Spleen (tissue), 11 donors: ENCODE data around the gene VEZT. TPM values are rescaled to one million over a fixed set of nuclear protein-coding genes. Genes with fewer than 3 reads are reported as not detected.

Experiments
- DNase-seq: peaks from one replicate; pipeline ENCODE4 v3.0.0-alpha.2; 2020
- H3K27ac ChIP-seq, 8 donors: fragments of 200-600 bp; sonication (generic) in 7 of 8; 1 replicate in 4 of 8; 2 replicates in 4 of 8; pipeline versions ENCODE4 v1.5.0 to v1.8.0; 2016 to 2021; ENCODE audit warnings: inconsistent platforms in 4 of 8, mild to moderate bottlenecking in 4 of 8, moderate library complexity in 1 of 8
- H3K27me3 ChIP-seq, 7 donors: fragments of 200-600 bp; sonication (generic) in 6 of 7; replicated peaks in 1 of 7; 1 replicate in 4 of 7; 2 replicates in 3 of 7; pipeline versions ENCODE4 v1.5.0 to v1.8.0; 2016 to 2021; ENCODE audit warnings: inconsistent platforms in 3 of 7, mild to moderate bottlenecking in 1 of 7
- H3K36me3 ChIP-seq, 6 donors: fragments of 200-600 bp; sonication (generic) in 5 of 6; 1 replicate in 4 of 6; 2 replicates in 2 of 6; pipeline versions ENCODE4 v1.5.0 to v1.8.0; 2016 to 2021; ENCODE audit warnings: inconsistent platforms in 2 of 6
- H3K4me1 ChIP-seq, 6 donors: fragments of 200-600 bp; sonication (generic) in 5 of 6; 1 replicate in 3 of 6; 2 replicates in 3 of 6; pipeline versions ENCODE4 v1.5.0 to v1.8.0; 2016 to 2021; ENCODE audit warnings: inconsistent platforms in 3 of 6
- H3K4me3 ChIP-seq, 8 donors: fragments of 200-600 bp; sonication (generic) in 7 of 8; 1 replicate in 4 of 8; 2 replicates in 4 of 8; pipeline versions ENCODE4 v1.5.0 to v1.8.0; 2016 to 2021; ENCODE audit warnings: inconsistent platforms in 4 of 8, mild to moderate bottlenecking in 4 of 8, moderate library complexity in 2 of 8
- H3K9me3 ChIP-seq, 8 donors: fragments of 200-600 bp; sonication (generic) in 7 of 8; 1 replicate in 4 of 8; 2 replicates in 4 of 8; pipeline versions ENCODE4 v1.5.0 to v1.8.0; 2016 to 2021; ENCODE audit warnings: inconsistent platforms in 4 of 8
- POLR2A ChIP-seq, 3 donors: fragments of 450-650 bp; IDR thresholded peaks; one replicate each; pipeline ENCODE4 v1.5.1; 2017; ENCODE audit warnings: antibody characterized with exemption in 3 of 3, mild to moderate bottlenecking in 1 of 3
- POLR2AphosphoS5 ChIP-seq, 3 donors: sonication (generic); formaldehyde crosslinking; IDR thresholded peaks; one replicate each; pipeline ENCODE4 v1.5.1; 2017; ENCODE audit warnings: antibody characterized with exemption in 3 of 3
- WGBS, 5 donors: extraction: QIAGEN DNeasy Blood & Tissue Kit in 3 of 5; methylation state at CpG; one replicate each; pipeline versions ENCODE4 v1.1.5 to v1.1.7; 2013 to 2018; 5-methylcytosine and 5-hydroxymethylcytosine counted together
- intact Hi-C: fragments of 100-400 bp; cut with DNase I; formaldehyde crosslinking; loops from one replicate; pipeline ENCODE4 v1.15.0; 2023; ENCODE audit warnings: low total_unique reads
- polyA plus RNA-seq, 3 donors: library from polyadenylated mRNA; stranded (reverse); fragments of 200-250 nt; gene quantifications; one replicate each; pipeline ENCODE4 v1.2.1, GENCODE V29; 2013
- total RNA-seq, 7 donors: library from RNA; depleted of rRNA in 3 of 7; stranded (reverse); fragments of >200 nt in 3 of 7; fragmentation: NEBNext Ultra II Directional in 4 of 7; extraction: Animal tissue kit (Norgen Biotek cat#: 25700) in 4 of 7; gene quantifications; one replicate each; pipeline versions ENCODE4 v1.1.0 to v1.2.1, GENCODE V29; 2016 to 2021
- TF ChIP-seq, protein P1 (sequence below), 11 experiments: fragments of 200-600 bp in 7 of 11; fragments of 450-650 bp in 4 of 11; sonication (generic) in 4 of 11; IDR thresholded peaks in 8 of 11; conservative IDR thresholded peaks in 3 of 11; 1 replicate in 7 of 11; 2 replicates in 4 of 11; pipeline versions ENCODE4 v1.4.0 to v1.8.0; 2016 to 2021; ENCODE audit warnings: antibody characterized with exemption in 11 of 11, inconsistent platforms in 4 of 11, mild to moderate bottlenecking in 1 of 11
- donor health status: healthy with polysubstance abuse.
- donor health status: DM: no; HTN: no; CAD: no; lungs with moderate emphysema.
- donor health status: DM: no; HTN: no; CAD: no.
- donor health status: Bipolar disorder and iron deficiency.
- donor health status: healthy.
- donor health status: DM: no; HTN: no; CAD: no.
- donor health status: DM: yes; HTN: yes; CAD: no.

VEZT gene
- total and polyA plus RNA-seq, 10 donors = 17.0 to 64.3 (median 44.8) TPM

DNA sequence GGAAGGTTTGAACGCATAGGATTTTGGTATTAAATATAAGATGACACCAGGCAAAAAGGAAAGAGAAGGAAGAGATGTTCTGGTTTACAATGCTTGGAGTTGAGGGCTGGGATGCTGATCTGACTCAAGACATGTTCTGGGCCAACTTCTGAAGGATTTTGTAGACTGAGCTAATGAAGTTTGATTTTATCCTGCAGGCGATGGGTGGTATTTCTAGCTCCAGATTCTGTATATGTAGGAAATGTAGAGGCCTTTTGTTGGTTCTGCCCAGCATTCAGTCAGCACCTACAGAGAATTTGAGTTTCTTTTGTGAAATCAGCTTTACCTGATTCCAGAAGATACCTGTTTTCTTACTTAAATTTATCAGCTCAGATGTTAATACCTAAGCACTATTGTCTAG, 48.2 kb downstream of the VEZT start:
- 93 to 100% (median 97%) methylated on average over 2 of the region's 2 CpGs for WGBS, 5 donors
- peaks cover 0 to 10% (median 3%) of the 10 kb centered on the region in 6 donors for H3K4me1 ChIP-seq
- TF ChIP-seq POLR2A (IDR thresholded peaks at IDR 0.05) (no peak), POLR2AphosphoS5 (IDR thresholded peaks at IDR 0.05) (no peak)
- TF ChIP-seq, protein P1, sequence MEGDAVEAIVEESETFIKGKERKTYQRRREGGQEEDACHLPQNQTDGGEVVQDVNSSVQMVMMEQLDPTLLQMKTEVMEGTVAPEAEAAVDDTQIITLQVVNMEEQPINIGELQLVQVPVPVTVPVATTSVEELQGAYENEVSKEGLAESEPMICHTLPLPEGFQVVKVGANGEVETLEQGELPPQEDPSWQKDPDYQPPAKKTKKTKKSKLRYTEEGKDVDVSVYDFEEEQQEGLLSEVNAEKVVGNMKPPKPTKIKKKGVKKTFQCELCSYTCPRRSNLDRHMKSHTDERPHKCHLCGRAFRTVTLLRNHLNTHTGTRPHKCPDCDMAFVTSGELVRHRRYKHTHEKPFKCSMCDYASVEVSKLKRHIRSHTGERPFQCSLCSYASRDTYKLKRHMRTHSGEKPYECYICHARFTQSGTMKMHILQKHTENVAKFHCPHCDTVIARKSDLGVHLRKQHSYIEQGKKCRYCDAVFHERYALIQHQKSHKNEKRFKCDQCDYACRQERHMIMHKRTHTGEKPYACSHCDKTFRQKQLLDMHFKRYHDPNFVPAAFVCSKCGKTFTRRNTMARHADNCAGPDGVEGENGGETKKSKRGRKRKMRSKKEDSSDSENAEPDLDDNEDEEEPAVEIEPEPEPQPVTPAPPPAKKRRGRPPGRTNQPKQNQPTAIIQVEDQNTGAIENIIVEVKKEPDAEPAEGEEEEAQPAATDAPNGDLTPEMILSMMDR (IDR thresholded peaks at IDR 0.05 in 8 of 11, conservative IDR thresholded peaks at IDR 0.05 in 3 of 11) = no peak
- H3K9me3 ChIP-seq = no peaks in the 10 kb centered on the region
- no peaks in the 10 kb centered on the region for H3K27me3 ChIP-seq
- no peak overlapping the region for H3K4me3 ChIP-seq
- intact Hi-C loops = no loop called here
- no peak for DNase-seq
- H3K36me3 ChIP-seq = peaks cover 3 to 89% (median 41%) of the 10 kb centered on the region in 6 donors
- no peak overlapping the region for H3K27ac ChIP-seq

DNA sequence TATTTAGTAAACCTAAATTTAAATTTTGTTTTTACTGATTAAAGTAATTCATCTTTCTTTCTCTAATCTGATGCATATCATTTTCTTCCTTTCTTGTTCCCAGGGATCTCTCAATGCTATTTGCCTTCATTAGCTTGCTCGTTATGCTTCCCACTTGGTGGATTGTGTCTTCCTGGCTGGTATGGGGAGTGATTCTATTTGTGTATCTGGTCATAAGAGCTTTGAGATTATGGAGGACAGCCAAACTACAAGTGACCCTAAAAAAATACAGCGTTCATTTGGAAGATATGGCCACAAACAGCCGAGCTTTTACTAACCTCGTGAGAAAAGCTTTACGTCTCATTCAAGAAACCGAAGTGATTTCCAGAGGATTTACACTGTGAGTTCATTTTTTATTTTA, 48.6 kb downstream of the VEZT start:
- intact Hi-C loops = no loop called here
- TF ChIP-seq POLR2AphosphoS5 (IDR thresholded peaks at IDR 0.05) (no peak), POLR2A (IDR thresholded peaks at IDR 0.05) (no peak)
- TF ChIP-seq, protein P1 (IDR thresholded peaks at IDR 0.05 in 8 of 11, conservative IDR thresholded peaks at IDR 0.05 in 3 of 11) = no peak
- WGBS, 5 donors = 91 to 97% (median 96%) methylated on average over 6 of the region's 6 CpGs
- Histone ChIP-seq H3K4me3 (no peak overlapping the region), H3K9me3 (no peaks in the 10 kb centered on the region), H3K27ac (no peak overlapping the region), H3K27me3 (no peaks in the 10 kb centered on the region), H3K36me3 (peaks cover 3 to 93% (median 41%) of the 10 kb centered on the region in 6 donors), H3K4me1 (peaks cover 0 to 10% (median 3%) of the 10 kb centered on the region in 6 donors)
- no peak for DNase-seq

DNA sequence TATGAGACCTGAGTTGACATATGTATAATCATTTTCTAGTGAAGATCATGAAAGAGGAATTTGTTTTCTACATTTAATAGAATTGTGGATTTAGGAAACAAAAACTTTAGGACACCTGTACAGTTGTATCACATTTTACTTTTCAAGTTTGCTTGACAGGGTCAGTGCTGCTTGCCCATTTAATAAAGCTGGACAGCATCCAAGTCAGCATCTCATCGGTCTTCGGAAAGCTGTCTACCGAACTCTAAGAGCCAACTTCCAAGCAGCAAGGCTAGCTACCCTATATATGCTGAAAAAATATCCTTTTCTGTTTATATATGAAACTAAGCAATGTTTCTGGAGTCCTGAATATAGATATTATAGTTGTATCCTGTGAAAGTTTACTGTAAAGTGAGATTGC, 52.3 kb downstream of the VEZT start:
- Histone ChIP-seq H3K4me3 (no peak overlapping the region), H3K36me3 (peaks cover 3 to 97% (median 35%) of the 10 kb centered on the region in 6 donors), H3K27me3 (no peaks in the 10 kb centered on the region), H3K9me3 (no peaks in the 10 kb centered on the region), H3K27ac (no peak overlapping the region), H3K4me1 (no peaks in the 10 kb centered on the region)
- WGBS, 5 donors = 82 to 88% (median 87%) methylated on average over 3 of the region's 3 CpGs
- intact Hi-C loops = no loop called here
- no peak for DNase-seq
- TF ChIP-seq POLR2AphosphoS5 (IDR thresholded peaks at IDR 0.05) = no peak
- TF ChIP-seq, protein P1 (IDR thresholded peaks at IDR 0.05 in 8 of 11, conservative IDR thresholded peaks at IDR 0.05 in 3 of 11) = no peak
- no peak for TF ChIP-seq POLR2A (IDR thresholded peaks at IDR 0.05)

DNA sequence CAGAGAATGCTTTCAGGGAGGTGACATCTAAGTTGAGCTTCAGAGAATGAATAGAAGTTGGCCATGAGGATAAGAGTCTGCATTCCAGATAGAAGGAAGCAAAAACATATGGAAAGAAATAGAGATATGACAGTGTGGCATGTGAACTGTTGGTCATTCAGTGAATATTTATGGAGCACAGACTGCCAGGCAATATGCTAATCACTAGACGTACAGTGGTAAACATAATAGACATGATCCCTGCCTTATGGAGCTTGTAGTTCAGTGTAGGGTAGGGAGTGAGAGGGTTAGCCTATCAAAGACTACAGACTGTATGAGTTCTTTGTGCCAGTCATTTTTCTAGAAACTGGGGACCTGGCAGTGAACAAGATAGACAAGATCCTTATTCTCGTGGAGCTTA, 53.9 kb downstream of the VEZT start:
- H3K4me3 ChIP-seq = no peak overlapping the region
- no peak overlapping the region for H3K27ac ChIP-seq
- H3K9me3 ChIP-seq = no peaks in the 10 kb centered on the region
- intact Hi-C loops = no loop called here
- DNase-seq = no peak
- no peaks in the 10 kb centered on the region for H3K27me3 ChIP-seq
- 96 to 98% (median 98%) methylated on average over 2 of the region's 2 CpGs for WGBS, 5 donors
- H3K36me3 ChIP-seq = peaks cover 3 to 98% (median 38%) of the 10 kb centered on the region in 6 donors
- H3K4me1 ChIP-seq = no peaks in the 10 kb centered on the region
- TF ChIP-seq POLR2AphosphoS5 (IDR thresholded peaks at IDR 0.05) (no peak), POLR2A (IDR thresholded peaks at IDR 0.05) (no peak)
- TF ChIP-seq, protein P1 (IDR thresholded peaks at IDR 0.05 in 8 of 11, conservative IDR thresholded peaks at IDR 0.05 in 3 of 11) = no peak
